Measurements from ENCODE around the gene SMU1. TPM values are rescaled to one million over a fixed set of nuclear protein-coding genes. Genes with fewer than 3 reads are reported as not detected.

The SMU1 gene
- total and polyA plus RNA-seq, 2 of the 13 experiments (the other 11 are each of a cell fraction or from before 2014, with no cell fraction given) = 12.9 to 36.6 TPM

- TF ChIP-seq PREB (CRISPR knock-in tag; IDR thresholded peaks at IDR 0.05) (no peak), ZNF136 (CRISPR knock-in tag; IDR thresholded peaks at IDR 0.05; ENCODE audit: low read depth) (no peak), ZNF557 (CRISPR knock-in tag; IDR thresholded peaks at IDR 0.05) (no peak), JUN (CRISPR knock-in tag; IDR thresholded peaks at IDR 0.05) (no peak), SMYD3 (CRISPR knock-in tag; IDR thresholded peaks at IDR 0.05) (peak; percentile 87; the same call in 1 of the 2 replicates), ZNF563 (CRISPR knock-in tag; IDR thresholded peaks at IDR 0.05) (no peak), PLRG1 (conservative IDR thresholded peaks at IDR 0.05) (no peak), NONO (IDR thresholded peaks at IDR 0.05) (no peak), NONO (CRISPR knock-in tag; conservative IDR thresholded peaks at IDR 0.05) (peak; percentile 94), ZNF17 (CRISPR knock-in tag; IDR thresholded peaks at IDR 0.05) (no peak), IRF9 (CRISPR knock-in tag; IDR thresholded peaks at IDR 0.05; ENCODE audit: borderline replicate concordance) (peak; percentile 82; the same call in 1 of the 2 replicates), MYNN (CRISPR knock-in tag; IDR thresholded peaks at IDR 0.05; ENCODE audit: low read depth) (0 out of 2 replicates have a peak, but pooled peaks have one; percentile 76), ZNF407 (CRISPR knock-in tag; IDR thresholded peaks at IDR 0.05; ENCODE audit: not compliant biosample characterization) (peak; percentile 86), ZFP82 (CRISPR knock-in tag; IDR thresholded peaks at IDR 0.05; ENCODE audit: borderline replicate concordance) (peak; percentile 72), LBX2 (CRISPR knock-in tag; IDR thresholded peaks at IDR 0.05; ENCODE audit: borderline replicate concordance) (no peak), SETDB1 (CRISPR knock-in tag; IDR thresholded peaks at IDR 0.05; ENCODE audit: borderline replicate concordance) (no peak), ZNF562 (CRISPR knock-in tag; IDR thresholded peaks at IDR 0.05; ENCODE audit: borderline replicate concordance) (no peak), THAP7 (CRISPR knock-in tag; IDR thresholded peaks at IDR 0.05) (0 out of 2 replicates have a peak, but pooled peaks have one; percentile 9)
Observed at GRCh38 chr9:33024966-33025571, 51.4 kb downstream of the SMU1 start, which contains the start of gene DNAJA1 (continued).
